ENCODE results near the gene GPC6.

The GPC6 gene

DNA sequence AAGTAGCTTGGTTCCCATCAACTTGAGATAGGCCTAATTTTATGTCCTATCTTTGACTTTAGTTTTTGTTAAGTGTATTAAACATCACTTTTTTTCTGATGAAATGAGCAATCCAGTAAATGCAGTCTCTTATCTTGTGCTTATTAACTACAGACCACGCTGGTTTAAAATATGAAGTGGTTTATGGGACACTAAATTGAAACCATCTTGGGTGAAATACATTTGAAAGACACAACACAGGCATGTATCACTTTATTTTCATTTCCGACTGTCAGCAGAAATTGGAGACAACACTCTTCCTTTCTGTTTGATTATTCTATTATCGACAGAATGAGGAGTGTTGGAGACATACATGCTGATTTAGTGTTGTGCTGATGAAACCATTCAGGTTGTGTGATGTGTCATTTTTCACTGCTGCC lies 447.7 kb downstream of the GPC6 start:
- peak; percentile 51 for DNase-seq (ENCODE audit: low spot score)

DNA sequence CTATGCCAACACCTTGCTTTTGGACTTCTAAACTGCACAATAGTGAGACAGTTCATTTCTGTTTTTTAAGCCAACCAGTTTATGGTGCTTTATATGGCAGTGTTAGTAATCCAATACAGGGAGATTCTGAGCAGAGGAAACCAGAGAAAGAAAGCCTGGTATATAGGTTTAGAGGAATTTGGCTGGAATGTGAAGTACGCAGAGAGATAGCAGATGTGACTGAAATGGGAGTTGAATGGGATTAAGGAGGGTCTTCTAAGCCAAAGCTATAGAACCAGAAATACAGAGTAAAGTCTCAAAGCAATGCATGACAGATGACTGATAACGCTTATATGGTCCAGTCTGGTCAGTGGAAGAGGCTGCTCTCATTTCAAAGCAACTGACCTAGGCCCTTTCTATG lies 453.7 kb downstream of the GPC6 start:
- DNase-seq (ENCODE audit: low spot score), result no peak

DNA sequence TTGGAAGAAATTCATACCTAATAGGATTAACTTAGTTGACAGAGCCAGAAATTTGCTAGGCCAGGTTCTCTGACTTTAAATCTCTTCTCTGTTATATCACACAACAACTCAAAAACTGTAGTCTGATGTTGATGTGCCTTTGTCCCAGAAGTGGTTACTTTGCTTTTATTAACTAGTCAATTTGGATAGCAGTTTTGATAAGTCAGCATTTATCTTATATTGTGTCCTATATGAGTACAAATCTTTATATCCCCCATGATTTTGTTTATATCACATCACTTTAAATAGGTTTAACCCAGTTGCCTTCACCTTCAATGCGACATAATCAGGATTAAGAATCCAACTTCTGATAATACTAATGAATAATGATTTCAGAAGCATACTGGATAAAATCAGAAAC lies 459.3 kb downstream of the GPC6 start:
- DNase-seq (ENCODE audit: low spot score), result no peak

DNA sequence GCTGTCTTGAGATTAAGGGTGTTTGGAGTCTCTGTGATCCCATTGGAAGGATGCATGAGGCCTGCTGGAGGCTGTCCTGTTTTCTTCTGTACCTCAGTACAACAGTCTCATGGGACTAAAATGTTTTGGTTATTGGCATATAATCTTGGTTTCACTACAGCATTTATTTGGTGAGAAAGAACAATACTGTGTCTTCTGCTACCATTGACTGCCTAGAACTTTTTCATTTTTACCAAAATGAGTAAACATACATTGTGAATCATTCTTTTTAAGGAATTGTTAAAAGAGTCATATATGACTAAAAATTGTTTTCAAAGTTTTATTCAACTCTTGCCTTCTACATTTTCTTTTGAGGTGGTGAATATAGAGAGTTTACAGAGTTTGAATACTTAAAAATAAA lies 459.8 kb downstream of the GPC6 start:
- no peak for DNase-seq (ENCODE audit: low spot score)

DNA sequence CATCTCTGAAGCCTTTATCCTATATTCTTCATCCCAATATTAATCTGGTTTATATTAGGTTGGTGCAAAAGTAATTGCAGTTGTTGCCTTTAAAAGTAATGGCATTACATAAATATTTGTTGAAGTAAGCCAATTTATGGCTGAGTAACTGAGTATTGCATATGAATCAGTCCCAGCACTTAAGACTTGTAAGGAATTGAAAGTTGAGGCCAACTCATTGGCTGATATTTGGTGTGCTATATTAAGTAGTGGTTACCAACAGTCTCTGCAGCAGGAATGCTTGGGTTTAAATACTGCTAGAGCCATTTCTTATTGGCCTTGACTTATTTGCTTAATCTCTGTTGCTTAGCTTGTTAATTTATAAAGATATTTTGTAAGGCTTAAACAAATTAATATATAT lies 460.7 kb downstream of the GPC6 start:
- no peak for DNase-seq (ENCODE audit: low spot score)

DNA sequence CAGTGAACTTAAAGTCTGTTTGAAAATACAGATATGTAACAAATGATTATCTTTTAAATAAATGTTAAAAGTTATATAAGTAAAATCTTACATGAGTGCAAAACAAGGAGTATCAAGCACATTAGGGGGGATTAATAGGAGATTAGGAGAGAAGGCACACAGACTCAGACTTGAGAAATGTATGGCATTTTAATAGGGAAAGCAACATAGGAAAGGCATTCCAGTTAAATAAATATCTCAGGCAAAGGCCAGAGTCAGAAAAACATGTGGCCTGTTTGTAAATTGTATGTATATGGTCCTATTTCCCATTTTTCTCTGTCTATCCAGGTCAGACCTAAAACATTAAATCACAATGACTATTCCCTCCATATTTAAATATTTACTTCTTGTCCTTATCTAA lies 462.7 kb downstream of the GPC6 start:
- no peak for DNase-seq (ENCODE audit: low spot score)

DNA sequence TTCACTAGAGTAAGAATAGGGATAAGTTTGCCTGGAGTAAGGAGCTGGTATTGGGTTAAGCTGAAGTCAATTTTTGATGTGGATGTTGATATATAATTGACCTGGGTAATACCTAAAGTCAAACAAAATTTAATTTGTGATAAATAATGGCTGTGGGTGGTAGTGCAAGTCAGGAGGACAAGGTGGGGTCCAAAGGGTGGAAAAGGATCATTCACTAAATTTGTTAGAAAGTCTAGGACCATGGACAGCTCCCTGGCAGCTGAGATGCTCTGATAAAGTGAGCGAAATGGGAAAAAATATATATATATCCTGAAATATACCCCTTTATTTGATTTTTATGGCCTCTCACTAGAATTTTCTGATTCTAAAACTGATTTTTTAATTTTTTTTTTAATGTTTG lies 463.5 kb downstream of the GPC6 start:
- DNase-seq (ENCODE audit: low spot score), result no peak

DNA sequence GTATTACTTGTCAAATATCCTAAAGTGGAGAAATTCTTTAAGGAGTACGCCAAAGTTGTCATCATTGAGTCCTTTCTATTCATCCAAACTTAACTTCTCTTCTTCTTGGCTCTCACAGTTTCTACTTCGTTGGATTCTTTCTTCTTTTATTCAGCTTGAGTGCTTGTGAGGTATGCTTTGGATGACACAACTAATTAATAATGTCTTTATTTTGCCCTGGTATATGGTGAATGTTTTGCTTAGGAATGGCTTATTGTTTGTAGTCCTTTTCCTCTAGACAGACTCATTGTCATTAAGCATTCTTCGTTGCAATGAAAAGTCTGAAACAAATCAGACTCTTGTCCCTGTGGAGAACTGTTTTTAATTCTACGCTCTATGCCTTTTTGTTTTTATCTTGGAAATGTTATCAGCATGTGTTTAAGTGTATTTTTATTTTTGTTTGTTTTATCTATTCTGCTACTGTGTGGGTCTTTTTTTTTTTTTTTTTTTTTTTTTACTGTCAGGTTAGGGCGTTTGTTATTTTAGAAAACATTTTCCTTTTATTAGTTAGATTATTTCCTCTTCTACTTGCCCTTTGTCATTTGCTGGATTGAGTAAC lies 471.5 kb downstream of the GPC6 start:
- DNase-seq (ENCODE audit: low spot score), result no peak

DNA sequence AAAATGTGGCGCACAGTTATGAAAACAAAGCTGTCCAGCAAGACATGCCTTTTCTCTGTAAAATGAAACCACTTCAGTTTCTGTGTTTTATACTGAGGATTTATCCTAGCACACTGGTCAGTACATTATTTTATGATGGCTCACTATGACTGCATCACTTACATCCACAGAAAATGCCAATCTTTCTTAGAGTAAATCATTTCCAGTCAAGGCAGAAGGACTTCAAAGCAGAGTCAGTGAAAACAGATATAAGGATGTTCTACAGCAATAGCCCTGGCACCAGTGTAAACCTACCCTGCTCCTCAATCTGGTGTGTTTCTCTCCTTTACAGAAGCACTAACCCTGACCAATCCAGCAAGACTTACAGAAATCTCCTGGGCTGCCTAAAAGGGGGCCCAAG lies 473.5 kb downstream of the GPC6 start:
- no peak for DNase-seq (ENCODE audit: low spot score)

DNA sequence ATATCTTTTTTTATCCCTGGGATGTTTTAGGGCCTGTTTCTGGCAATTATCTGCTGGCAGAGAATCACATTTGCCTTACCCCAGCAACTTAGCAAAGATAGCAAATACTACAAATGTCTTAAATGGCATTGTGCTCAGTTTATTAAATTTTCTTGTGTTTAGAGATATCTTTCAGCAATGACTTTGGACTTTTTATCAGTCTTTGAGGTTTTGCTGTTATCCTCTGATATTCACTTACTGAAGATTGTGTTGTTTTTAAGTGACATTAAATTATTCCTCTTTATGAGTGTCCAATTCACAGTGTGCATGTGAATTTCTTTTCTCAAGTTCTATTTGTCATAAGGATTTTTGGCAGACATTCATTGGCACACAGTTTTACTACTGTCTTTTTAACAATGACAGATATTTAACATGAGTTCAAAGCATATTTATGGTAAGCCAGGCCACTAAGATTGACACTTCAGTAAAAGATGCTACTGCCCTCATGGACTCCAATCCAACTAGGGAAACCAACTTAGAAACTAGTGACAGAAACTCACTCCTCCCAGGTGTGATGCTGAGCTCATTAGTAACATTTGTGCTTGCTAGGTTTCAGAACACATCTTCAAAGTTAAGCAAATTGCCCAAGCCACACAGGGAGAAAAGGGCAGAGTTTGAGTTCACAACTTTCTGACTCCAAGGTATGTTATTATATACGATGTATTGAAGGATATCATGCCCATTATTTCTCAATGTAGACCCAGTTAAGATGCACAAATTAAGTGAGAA lies 481.9 kb downstream of the GPC6 start:
- DNase-seq (ENCODE audit: low spot score), result no peak

DNA sequence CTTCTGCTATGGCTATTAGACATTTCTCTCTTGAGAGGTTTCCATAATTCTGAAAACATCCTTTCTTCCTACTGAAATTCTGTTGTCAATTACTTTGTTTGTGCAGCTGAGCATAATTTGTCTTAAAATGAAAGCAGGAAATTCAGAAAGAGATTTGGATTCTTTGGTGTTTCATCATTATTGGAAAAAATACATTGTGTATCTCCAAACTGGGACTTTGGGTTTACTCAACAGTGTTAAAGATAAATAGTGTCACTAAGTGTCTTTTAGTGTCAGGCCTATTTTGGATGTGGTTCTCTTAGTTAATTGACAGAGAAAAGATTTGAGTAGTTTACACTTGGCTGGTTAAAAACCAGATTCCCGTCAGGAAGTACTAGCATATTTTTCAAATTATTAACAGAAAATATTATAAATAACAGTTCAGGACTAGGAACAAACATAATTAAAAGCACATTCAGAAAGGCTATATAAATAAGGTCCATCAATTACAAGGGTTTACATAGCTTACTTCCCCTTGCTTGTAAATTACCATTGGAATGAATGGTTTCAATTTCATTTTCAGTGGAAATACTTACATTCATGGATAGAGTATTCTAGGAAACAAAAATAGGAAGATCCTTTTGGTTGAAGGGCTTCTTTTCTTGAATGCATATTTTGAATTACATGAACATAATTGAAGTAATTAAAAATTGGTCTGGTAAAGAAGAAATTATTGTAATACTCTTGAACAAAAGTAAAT lies 483.1 kb downstream of the GPC6 start:
- no peak for DNase-seq (ENCODE audit: low spot score)

DNA sequence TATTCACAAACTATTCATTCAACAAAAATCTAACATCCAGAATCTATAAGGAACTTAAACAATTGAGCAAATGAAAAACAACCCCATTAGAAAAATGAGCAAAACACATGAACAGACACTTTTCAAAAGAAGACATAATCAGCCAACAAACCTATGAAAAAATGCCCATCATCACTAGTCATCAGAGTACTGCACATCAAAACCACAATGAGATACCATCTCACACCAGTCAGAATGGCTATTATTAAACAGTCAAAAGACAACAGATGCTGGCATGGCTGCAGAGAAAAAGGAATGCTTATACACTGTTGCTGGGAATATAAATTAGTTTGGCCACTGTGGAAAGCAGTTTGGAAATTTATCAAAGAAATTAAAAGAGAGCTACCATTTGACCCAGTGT lies 487.6 kb downstream of the GPC6 start:
- DNase-seq (ENCODE audit: low spot score), result no peak

DNA sequence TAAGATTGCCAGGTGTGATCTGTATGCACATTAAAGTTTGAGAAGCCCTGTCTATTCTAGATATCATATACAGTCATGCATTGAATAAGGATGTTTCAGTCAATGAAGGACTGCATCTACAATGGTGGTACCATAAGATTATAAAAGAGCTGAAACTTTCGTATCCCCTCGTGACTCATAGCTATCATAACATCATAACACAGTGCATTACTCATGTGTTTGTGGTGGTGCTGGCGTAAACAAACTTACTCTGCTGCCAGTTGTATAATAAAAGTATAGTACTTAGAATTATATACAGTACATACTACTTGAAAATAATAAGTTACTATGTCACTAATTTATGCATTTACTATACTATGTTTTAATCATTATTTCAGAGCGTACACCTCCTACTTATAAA lies 489.3 kb downstream of the GPC6 start:
- DNase-seq (ENCODE audit: low spot score), result no peak

DNA sequence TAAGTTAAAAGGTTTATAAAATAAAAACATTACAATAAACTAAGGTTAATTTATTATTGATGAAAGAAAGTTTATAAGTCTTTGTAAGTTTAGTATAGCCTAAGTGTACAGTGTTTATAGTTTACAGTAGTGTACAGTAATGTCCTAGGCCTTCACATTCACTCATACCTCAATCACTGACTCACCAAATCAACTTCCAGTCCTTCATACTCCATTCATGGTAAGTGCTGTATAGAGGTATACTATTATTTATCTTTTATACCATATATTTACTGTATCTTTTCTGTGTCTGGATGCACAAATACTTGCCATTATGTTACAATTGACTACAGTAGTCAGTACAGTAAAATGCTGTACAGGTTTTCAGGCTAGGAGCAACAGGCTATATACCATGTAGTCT lies 490.0 kb downstream of the GPC6 start:
- DNase-seq (ENCODE audit: low spot score), result no peak

DNA sequence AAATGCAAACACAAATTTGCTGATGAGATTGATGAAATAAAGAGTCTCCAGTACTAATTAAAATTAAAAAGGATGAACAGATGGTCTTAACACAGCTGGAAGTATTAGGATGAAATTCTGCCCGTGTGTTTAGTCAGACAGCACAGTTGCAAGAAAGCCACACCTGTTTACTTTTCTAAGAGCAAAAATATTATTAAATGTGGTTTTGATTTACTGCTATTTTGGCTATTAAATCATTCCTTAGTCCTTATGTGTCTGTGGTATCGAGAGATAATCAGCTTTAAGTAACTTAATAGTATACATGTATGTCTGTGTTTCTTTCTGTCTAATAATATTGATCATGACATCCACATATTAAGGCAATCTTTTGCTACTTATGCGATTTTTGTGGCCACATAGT lies 494.9 kb downstream of the GPC6 start:
- peak; percentile 10 for DNase-seq (ENCODE audit: low spot score)

DNA sequence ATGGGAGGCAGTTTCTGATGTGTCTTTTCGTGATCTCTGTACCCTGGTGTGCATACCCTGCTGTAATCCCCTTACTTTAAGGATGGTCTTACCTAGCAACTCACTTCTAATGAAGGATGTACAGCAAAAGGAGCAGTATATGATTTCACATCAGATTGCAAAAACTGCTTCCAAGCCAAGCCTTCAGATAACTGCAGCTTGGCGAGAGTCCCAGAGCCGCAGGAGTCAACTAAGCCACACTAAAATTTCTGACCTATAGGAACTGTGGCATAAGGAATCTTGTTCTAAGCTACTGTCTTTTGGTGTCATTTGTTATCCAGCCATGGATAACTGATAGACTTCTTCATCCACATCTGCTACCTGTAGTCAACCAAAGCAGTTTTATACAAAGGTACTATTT lies 496.7 kb downstream of the GPC6 start:
- DNase-seq (ENCODE audit: low spot score), result no peak

DNA sequence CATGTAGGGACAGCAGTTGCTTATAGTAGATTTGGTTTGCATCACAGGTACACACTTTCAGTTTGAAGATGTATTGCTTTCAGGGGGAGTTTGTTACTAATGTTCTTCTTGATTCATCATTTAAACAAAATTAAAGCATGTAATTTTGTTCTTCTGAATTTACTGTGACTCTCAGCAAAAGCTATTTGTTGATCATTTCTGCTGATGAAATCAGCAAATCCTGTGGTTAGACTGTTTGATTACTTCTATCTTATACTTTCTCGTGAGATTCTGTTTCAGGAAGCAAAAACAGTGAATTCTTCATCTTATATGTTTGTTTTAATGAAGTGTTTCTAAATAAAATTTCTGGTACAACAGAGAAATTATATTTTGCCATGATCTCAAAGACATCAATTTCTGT lies 497.6 kb downstream of the GPC6 start:
- DNase-seq (ENCODE audit: low spot score), result no peak

DNA sequence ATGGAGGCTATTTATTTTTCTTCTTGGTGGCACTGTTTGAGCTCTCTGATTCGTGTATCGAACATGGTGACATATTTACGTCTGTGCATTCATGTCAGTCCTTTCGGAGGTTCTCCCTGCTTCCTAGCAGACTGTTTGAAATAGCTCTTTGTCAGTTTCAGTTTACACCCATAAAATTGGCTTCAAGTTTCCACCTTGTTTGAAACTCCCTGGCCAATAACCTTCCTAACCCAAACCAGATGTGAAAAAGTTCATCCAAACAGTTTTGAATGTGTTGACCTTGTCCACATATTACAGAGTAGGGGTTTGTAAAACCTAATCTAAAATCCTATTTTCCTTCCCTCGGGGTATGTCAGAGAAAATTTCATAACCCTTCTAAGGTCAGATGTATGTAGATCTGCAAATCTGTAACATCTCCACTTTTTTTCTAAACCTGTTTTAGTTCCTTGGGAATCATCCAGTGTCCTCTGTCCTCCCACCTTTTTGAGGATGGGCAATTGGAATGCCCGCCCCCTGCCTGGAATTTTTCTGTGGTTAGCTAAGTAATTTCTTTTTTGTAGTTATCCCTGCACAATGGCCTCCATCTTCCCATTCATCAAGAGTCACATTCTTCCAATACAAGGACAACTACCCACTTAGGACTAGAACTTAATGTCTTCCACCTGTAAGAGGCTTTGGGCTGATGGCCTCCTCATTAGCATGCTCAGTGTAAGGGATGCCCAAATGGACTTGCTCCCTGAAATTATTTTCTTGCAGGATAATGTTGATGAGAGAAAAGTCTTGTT lies 499.8 kb downstream of the GPC6 start:
- DNase-seq (ENCODE audit: low spot score), result no peak

DNA sequence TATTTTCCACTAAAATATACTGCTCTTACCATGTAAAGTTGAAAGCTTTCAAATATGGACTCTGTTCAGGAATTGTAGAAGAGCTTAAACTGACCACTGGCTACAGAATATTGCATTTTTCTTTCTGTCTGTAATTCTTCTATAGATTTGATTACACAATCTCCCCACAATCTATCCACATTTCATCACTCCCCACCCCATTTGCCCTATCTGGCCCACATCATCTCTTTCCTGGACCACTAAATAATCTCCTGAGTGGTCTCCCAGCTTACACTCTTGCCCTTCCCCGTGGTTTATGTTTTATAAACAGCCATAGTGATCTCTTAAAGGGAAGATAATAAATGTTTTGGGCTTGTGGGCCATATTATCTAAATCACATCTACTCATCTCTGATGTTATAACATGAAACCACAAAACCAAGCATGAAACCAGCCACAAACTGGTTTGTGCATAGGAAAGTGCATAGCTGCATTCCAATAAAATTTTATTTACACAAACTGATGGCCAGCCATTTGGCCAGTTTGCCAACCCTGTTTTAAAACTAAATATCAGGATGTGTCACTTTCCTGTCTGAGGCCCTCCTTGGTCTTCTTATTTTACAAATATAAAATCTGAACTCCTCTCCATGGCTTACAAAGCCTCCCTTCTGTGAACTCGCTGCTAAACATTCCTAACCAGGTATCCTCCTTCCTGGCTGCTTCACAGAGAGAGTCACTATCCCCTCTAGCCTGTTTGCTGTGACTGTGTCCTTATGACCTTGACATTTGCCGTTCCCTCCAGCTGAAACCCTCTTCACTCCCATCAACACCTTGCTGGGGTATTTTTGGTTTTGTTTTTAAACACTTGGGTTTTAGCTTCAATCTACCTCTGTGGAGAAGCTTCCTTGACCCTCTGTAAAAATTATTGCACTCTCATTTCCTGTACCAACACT lies 500.9 kb downstream of the GPC6 start:
- DNase-seq (ENCODE audit: low spot score), result peak; percentile 29

DNA sequence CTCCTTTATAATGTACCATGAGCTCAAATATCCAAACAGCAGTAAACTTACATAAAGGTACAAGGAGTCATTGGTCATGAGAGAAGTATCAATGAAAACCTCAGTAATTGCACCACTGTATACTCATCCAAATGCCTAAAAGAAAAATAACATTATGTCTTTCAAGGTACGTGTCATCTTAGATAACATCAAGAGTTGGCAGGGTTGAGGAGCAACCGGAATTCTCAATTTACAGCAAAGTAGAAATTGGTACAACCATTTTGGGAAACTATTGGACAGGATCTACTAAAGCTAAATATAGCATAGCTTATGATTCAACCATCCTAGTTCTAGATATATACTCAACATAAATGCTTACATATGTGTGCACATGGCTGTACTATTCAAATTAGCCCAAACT lies 502.8 kb downstream of the GPC6 start:
- DNase-seq (ENCODE audit: low spot score), result no peak

DNA sequence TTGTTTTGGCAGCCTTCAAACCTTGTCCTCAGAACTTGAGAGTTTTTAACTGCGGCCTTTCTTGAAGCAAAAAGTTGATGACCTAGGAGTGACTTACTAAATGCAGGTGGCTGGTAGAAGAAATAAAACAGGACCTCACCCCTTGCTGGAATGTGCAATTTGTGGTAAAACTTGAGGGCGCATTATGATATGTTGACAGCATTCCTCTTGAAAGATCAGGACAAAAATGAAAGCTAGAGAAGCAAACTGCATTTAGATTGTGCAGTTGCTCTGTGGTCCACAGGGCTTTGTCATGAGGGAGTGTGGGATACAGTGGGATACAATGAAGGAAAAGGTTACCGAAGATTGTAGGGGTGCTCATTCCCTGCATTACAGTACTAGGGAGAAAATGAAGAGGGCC lies 504.2 kb downstream of the GPC6 start:
- DNase-seq (ENCODE audit: low spot score), result no peak

Data from SK-N-DZ (cell line).